Adrenal gland (tissue), 12 donors: Measurements from ENCODE around the gene DLEC1. TPM values are rescaled to one million over a fixed set of nuclear protein-coding genes. Genes with fewer than 3 reads are reported as not detected.

Source experiments
- DNase-seq, 7 donors: peaks; one replicate each; pipeline ENCODE4 v3.0.0-alpha.2; 2019 to 2020
- H3K27ac ChIP-seq, 5 donors: fragments of 200-600 bp; sonication (generic) in 4 of 5; 1 replicate in 3 of 5; 2 replicates in 2 of 5; pipeline versions ENCODE4 v1.5.1 to v1.8.0; 2016 to 2020; ENCODE audit warnings: mild to moderate bottlenecking in 1 of 5
- H3K27me3 ChIP-seq: fragments of 200-600 bp; 2 replicates; pipeline ENCODE4 v1.8.0; 2021
- H3K36me3 ChIP-seq, 2 donors: fragments of 200-600 bp; replicated peaks in 1 of 2; 1 replicate in 1 of 2; 2 replicates in 1 of 2; pipeline versions ENCODE4 v1.5.1 to v1.8.0; 2018 to 2022
- H3K4me1 ChIP-seq, 2 donors: fragments of 200-600 bp; replicated peaks in 1 of 2; 1 replicate in 1 of 2; 2 replicates in 1 of 2; pipeline versions ENCODE4 v1.5.1 to v1.8.0; 2018 to 2021
- H3K4me3 ChIP-seq, 4 donors: fragments of 200-600 bp; sonication (generic) in 3 of 4; one replicate each; pipeline ENCODE4 v1.5.1; 2016 to 2018
- H3K9me3 ChIP-seq, 3 donors: fragments of 200-600 bp; sonication (generic) in 1 of 3; replicated peaks in 1 of 3; 1 replicate in 2 of 3; 2 replicates in 1 of 3; pipeline versions ENCODE4 v1.5.1 to v1.8.0; 2016 to 2021
- POLR2A ChIP-seq, 2 donors: fragments of 450-650 bp; IDR thresholded peaks; one replicate each; pipeline ENCODE4 v1.6.1; 2017; ENCODE audit warnings: antibody characterized with exemption in 2 of 2, mild to moderate bottlenecking in 2 of 2, moderate library complexity in 1 of 2
- WGBS, 4 donors: extraction: QIAGEN DNeasy Blood & Tissue Kit in 2 of 4; methylation state at CpG; one replicate each; pipeline versions ENCODE4 v1.1.5 to v1.1.7; 2013 to 2017; 5-methylcytosine and 5-hydroxymethylcytosine counted together
- intact Hi-C, 2 donors: fragments of 100-400 bp; cut with DNase I; formaldehyde crosslinking; loops; one replicate each; pipeline versions ENCODE4 v1.14.1 to v1.15.0; 2022 to 2023
- polyA plus RNA-seq, 3 donors: library from polyadenylated mRNA; stranded (reverse); fragments of 200-250 nt in 2 of 3; fragments of 350-450 nt in 1 of 3; fragmentation: Illumina TruSeq in 1 of 3; extraction: RNeasy Lipid Tissue Mini Kit (QIAGEN cat#74804) in 1 of 3; gene quantifications; one replicate each; pipeline ENCODE4 v1.2.3, GENCODE V29; 2013 to 2014
- total RNA-seq, 9 donors: library from RNA; depleted of rRNA in 4 of 9; stranded (reverse); fragments of >200 nt in 4 of 9; fragments of 120-200 nt in 1 of 9; fragmentation: NEBNext Ultra II Directional in 1 of 9; extraction: Animal tissue kit (Norgen Biotek cat#: 25700) in 1 of 9; gene quantifications; one replicate each; pipeline versions ENCODE4 v1.1.0 to v1.2.4, GENCODE V29; 2013 to 2023
- TF ChIP-seq, protein P1 (sequence below), 6 experiments: fragments of 450-650 bp in 4 of 6; fragments of 200-600 bp in 2 of 6; sonication (generic) in 1 of 6; IDR thresholded peaks; 1 replicate in 5 of 6; 2 replicates in 1 of 6; pipeline versions ENCODE4 v1.5.1 to v1.8.0; 2016 to 2021; ENCODE audit warnings: antibody characterized with exemption in 6 of 6, mild to moderate bottlenecking in 2 of 6, moderate library complexity in 1 of 6
- donor health status: healthy with polysubstance abuse.
- donor health status: Bipolar disorder and iron deficiency.
- donor health status: DM: yes; HTN: yes; CAD: no.
- donor health status: DM: no; HTN: no; CAD: no.
- donor health status: DM: no; HTN: no; CAD: no.
- donor health status: DM: yes; HTN: yes; CAD: no.

The DLEC1 gene
- total and polyA plus RNA-seq, 12 donors, result 0.18 to 2.0 (median 1.1) TPM

DNA sequence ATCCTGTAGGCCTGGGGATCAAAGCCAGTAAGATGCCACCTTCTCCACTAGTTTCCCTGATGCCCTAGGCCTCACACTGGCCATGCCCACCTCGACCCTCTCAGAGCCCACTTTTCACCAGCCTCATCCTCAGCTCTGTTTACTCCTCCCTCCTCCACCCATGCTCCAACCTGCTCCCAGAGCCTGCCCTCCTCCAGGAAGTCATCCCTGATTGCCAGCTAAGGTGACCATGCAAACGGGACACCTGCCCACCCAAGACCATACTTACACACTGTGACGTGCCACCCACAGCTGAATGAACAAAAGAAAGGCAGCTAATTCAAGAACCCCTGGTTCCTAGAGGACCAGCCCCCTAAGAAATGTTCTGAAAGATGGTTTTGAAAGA lies 18.7 kb upstream of the DLEC1 start:
- TF ChIP-seq, protein P1, sequence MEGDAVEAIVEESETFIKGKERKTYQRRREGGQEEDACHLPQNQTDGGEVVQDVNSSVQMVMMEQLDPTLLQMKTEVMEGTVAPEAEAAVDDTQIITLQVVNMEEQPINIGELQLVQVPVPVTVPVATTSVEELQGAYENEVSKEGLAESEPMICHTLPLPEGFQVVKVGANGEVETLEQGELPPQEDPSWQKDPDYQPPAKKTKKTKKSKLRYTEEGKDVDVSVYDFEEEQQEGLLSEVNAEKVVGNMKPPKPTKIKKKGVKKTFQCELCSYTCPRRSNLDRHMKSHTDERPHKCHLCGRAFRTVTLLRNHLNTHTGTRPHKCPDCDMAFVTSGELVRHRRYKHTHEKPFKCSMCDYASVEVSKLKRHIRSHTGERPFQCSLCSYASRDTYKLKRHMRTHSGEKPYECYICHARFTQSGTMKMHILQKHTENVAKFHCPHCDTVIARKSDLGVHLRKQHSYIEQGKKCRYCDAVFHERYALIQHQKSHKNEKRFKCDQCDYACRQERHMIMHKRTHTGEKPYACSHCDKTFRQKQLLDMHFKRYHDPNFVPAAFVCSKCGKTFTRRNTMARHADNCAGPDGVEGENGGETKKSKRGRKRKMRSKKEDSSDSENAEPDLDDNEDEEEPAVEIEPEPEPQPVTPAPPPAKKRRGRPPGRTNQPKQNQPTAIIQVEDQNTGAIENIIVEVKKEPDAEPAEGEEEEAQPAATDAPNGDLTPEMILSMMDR (IDR thresholded peaks at IDR 0.05), result no peak
- TF ChIP-seq POLR2A (IDR thresholded peaks at IDR 0.05), result no peak
- Histone ChIP-seq H3K36me3 (peaks cover 0 to 36% of the 10 kb centered on the region in 2 donors), H3K4me1 (peaks cover 1 to 19% of the 10 kb centered on the region in 2 donors), H3K4me3 (no peak overlapping the region), H3K9me3 (no peaks in the 10 kb centered on the region), H3K27ac (no peak overlapping the region), H3K27me3 (no peaks in the 10 kb centered on the region)
- no peak for DNase-seq
- 90 to 93% (median 91%) methylated on average over 3 of the region's 3 CpGs for WGBS, 4 donors
- intact Hi-C loops, result no loop called here

DNA sequence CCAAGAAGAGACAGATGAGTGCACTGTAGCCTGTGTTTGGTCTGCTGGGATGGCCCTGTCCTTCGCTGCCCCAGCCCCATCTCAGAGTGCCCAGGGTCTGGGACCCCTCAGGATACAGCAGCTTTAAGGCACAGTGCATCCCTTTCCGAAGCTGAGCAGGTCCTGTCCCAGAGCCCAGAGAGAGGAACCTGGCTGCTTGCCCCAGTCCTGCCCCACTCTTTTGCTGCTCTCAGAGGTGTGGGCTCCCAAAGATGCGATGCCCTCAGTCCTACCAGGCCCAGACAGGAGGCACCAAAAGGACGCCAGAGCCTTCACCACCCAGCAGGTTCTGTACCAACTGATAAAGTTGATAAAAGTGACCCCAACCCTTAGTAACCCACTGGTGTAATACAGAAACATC lies 17.8 kb upstream of the DLEC1 start:
- Histone ChIP-seq H3K27me3 (no peaks in the 10 kb centered on the region), H3K27ac (no peak overlapping the region), H3K36me3 (peaks cover 0 to 27% of the 10 kb centered on the region in 2 donors), H3K4me3 (no peak overlapping the region), H3K9me3 (no peaks in the 10 kb centered on the region), H3K4me1 (peaks cover 5 to 27% of the 10 kb centered on the region in 2 donors)
- DNase-seq, result no peak
- 95 to 100% (median 96%) methylated on average over 1 to 4 of the region's 4 CpGs for WGBS, 4 donors
- intact Hi-C loops, result no loop called here
- no peak for TF ChIP-seq POLR2A (IDR thresholded peaks at IDR 0.05)
- TF ChIP-seq, protein P1 (IDR thresholded peaks at IDR 0.05), result no peak

DNA sequence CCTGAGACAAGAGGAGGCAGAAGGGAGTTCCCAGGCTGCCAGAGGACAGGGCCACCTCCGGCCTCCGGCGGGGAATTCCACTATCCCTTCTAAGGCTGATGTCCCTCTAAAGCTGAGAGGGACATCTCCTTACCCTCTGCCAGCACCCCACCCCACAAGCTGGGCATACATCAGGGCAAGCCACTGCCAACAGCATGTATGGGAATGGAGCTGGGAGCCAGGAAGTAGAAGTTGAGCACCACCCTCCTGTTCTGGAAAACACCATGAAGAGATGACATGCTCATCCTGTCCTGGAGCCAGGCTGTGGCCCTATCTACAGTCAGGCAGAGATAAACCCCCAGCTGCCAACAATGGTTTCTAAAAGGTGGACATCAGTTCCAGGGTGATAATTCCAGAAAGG lies 16.7 kb upstream of the DLEC1 start:
- Histone ChIP-seq H3K9me3 (no peaks in the 10 kb centered on the region), H3K27ac (no peak overlapping the region), H3K27me3 (no peaks in the 10 kb centered on the region), H3K36me3 (peaks cover 0 to 18% of the 10 kb centered on the region in 2 donors), H3K4me1 (peaks cover 5 to 28% of the 10 kb centered on the region in 2 donors), H3K4me3 (no peak overlapping the region)
- 66 to 88% (median 79%) methylated on average over 3 of the region's 3 CpGs; no CpG with 5 or more reads in 1 of the 4 donors for WGBS, 4 donors
- peak in 2 of 7 donors; percentile 14 to 15 for DNase-seq
- TF ChIP-seq, protein P1 (IDR thresholded peaks at IDR 0.05), result no peak
- no peak for TF ChIP-seq POLR2A (IDR thresholded peaks at IDR 0.05)
- intact Hi-C loops, result no loop called here

DNA sequence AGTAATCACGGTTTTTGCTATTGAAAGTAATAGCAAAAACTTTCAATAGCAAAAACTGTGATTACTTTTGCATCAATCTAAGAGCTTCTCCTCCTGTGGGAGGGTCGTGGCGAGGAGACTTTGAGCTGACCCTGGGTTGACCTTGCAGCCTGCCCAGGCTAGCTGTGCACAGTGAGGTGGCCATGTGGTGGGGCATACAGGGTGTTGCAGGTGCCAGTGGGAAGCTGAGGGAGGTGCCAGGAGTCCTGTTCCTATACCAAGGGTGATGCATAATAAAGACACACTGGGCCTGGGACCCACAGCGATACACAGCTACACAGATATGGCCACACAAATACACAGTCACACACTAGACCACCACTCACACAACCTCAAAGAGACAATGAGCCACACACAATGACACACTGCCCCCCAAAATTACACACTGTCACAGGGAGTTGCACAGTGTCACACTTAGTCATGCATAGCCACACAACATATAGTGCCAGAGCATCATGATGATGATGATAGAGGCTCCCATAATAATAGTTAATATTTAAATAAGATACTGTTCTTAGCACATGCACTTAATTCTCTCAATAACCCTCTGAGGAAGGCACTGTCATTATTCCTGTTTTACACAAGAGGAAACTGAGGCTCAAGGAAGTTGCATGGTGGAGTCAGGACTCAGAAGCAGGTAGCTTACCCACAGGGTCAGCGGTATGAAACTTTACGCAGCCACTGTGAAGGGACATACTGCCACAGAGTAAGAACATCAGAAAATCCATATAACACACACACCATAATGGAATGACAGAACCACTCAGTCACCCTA lies 15.9 kb upstream of the DLEC1 start:
- no peak for TF ChIP-seq POLR2A (IDR thresholded peaks at IDR 0.05)
- TF ChIP-seq, protein P1 (IDR thresholded peaks at IDR 0.05), result no peak
- DNase-seq, result peak in 1 of 7 donors; percentile 19
- H3K4me3 ChIP-seq, result peak overlapping the region in 1 of 4 donors; percentile 66
- peak overlapping the region in 2 of 5 donors; percentile 90 to 94 for H3K27ac ChIP-seq
- peaks cover 0 to 10% of the 10 kb centered on the region in 2 donors for H3K36me3 ChIP-seq
- H3K9me3 ChIP-seq, result no peaks in the 10 kb centered on the region
- intact Hi-C loops, result no loop called here
- 79 to 91% (median 87%) methylated on average over 6 of the region's 6 CpGs for WGBS, 4 donors
- no peaks in the 10 kb centered on the region for H3K27me3 ChIP-seq
- peaks cover 5 to 28% of the 10 kb centered on the region in 2 donors for H3K4me1 ChIP-seq
